ENCODE measurements around the gene NCOA1. TPM values are rescaled to one million over a fixed set of nuclear protein-coding genes. Genes with fewer than 3 reads are reported as not detected.

NCOA1 gene
- total RNA-seq, 1 experiment from 2014 or later = 27.5 TPM

DNA sequence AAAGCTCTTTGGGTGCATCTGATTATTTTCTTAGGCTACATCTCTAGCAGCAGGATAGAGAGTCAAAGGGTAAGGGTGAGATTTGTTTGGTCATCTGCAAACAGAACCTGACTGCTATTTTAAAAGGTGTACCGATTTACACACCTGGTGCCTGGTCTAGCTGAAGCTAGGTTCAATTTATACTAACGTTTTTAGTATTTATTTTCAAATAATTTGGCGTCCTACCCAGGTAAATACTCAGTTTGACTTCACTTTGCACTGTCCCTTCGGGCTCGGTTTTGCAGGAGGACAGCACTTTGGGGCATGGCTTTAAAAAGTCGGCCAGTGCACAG, 301.5 kb downstream of the NCOA1 start:
- Histone ChIP-seq H3K4me1 (ENCODE audit: insufficient read depth, low read length, poor library complexity, severe bottlenecking) (peaks cover 23% of the 10 kb centered on the region), H3K36me3 (ENCODE audit: insufficient read depth, low read length, poor library complexity, severe bottlenecking) (peaks cover 23% of the 10 kb centered on the region), H3K27ac (ENCODE audit: low read depth, low read length, poor library complexity, severe bottlenecking) (peak overlapping the region; percentile 99), H3K9me3 (ENCODE audit: low read depth, low read length, poor library complexity, severe bottlenecking) (no peaks in the 10 kb centered on the region), H3K4me3 (ENCODE audit: low read depth, low read length, poor library complexity, severe bottlenecking) (peak overlapping the region; percentile 92), H3K27me3 (replicated peaks; ENCODE audit: insufficient read depth, low read depth, low read length, poor library complexity) (no peaks in the 10 kb centered on the region)
- ChIA-PET POLR2A (ENCODE audit: low non-redundant PET) (interaction anchor here (0.6 kb wide), 1 partner anchor 69 kb away, joined by 4 read pairs; no protein-coding TSS in a partner anchor), CTCF (no interaction called here)
- no peak for DNase-seq (ENCODE audit: low spot score)
- TF ChIP-seq, protein P1, sequence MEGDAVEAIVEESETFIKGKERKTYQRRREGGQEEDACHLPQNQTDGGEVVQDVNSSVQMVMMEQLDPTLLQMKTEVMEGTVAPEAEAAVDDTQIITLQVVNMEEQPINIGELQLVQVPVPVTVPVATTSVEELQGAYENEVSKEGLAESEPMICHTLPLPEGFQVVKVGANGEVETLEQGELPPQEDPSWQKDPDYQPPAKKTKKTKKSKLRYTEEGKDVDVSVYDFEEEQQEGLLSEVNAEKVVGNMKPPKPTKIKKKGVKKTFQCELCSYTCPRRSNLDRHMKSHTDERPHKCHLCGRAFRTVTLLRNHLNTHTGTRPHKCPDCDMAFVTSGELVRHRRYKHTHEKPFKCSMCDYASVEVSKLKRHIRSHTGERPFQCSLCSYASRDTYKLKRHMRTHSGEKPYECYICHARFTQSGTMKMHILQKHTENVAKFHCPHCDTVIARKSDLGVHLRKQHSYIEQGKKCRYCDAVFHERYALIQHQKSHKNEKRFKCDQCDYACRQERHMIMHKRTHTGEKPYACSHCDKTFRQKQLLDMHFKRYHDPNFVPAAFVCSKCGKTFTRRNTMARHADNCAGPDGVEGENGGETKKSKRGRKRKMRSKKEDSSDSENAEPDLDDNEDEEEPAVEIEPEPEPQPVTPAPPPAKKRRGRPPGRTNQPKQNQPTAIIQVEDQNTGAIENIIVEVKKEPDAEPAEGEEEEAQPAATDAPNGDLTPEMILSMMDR (conservative IDR thresholded peaks at IDR 0.05; ENCODE audit: low read depth, low read length) = no peak
- no peak for TF ChIP-seq EZH2 (IDR thresholded peaks at IDR 0.05; ENCODE audit: borderline replicate concordance, low read depth, low read length, poor library complexity, severe bottlenecking)
- BruUV-seq (replicated peaks) = TSS peak; percentile 86
- intact Hi-C loops (cut with micrococcal nuclease; ENCODE audit: unreplicated experiment) = loop anchor here (2.0 kb wide), 1 partner anchor 302 kb away; the partner anchor contains the start of gene NCOA1

DNA sequence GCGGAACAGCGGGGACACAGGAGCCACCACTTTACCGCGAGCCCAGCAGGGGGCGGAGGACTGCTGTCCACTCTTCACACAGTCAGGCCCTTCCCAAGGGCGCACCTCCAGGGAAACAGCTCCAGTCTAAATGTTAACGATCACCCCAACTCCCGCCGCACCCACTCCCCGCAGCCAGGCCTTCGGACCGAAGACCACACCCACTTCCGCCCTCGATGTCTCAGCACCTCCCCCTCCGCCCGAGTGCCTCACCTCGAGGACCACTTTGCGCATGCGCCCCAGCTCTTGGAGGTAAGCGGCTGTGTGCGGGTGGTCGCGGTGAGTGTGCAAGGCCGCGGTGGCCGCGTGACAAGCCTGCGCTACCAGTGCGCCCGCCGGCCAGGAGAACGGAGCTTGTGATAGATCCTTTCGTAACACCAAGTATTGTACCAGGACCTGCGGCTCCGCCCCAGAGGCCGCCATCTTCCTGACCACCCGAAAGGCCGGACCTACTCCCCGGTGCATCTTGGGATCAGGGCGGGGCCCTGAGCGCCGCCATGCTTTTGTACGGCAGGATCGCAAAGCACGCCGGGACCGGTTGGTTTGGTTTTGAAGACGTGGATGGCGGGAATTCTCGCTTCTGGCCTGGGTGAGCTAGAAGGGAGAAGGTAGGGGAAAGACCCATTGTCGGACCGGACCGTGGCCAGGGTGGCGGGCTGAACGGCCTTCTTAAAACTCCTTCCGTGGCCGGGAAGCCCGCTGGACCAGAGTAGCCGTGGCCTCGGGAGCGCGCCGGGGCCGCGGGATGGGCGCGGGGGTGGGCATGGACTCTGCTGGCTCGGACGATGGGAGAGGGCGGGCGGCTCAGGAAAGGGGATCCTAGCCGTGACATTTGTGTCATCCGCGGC, 302.1 kb downstream of the NCOA1 start, which contains the start of the genes CENPO and PTRHD1:
TSS of gene CENPO (plus strand) at position 552 of the 887 bp plus-strand sequence. CDS start 495 bp downstream, outside the sequence.
TSS of gene PTRHD1 (minus strand) at position 518 of the 887 bp plus-strand sequence. CDS start at position 504, 14 bp downstream.
- peaks cover 23% of the 10 kb centered on the region for H3K4me1 ChIP-seq (ENCODE audit: insufficient read depth, low read length, poor library complexity, severe bottlenecking)
- intact Hi-C loops (cut with micrococcal nuclease; ENCODE audit: unreplicated experiment) = loop anchor here (2.0 kb wide), 1 partner anchor 302 kb away; the partner anchor contains the start of gene NCOA1

DNA sequence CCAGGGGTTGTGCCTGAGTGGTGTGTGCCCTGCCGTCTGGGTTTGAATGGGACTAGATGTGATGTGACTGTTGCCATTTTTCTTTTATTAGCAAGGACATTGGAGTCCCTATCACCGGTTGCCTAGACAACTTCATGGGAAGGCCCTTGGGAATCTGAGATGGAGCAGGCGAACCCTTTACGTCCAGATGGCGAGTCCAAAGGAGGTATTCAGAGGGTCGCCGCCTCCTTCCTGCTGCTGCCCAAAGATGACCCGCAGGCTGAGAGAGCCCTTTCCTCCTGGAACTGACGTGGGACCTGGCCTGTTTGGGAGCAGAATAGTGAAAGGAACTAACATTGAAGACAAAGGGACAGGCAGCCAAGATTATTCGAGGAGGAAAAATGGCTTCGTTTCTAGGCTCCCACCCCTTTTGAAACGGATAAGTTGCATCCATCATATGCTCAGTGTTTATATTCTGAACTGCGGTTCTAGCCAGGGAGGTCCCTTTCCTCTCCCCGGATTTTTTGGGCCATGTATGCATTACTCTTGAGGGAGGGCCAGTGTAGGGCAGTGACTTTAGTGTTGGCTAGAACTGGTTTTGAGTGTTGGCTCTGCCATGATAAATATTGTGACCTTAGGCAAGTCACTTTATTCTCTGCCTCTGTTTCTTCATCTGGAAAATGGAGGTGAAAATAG, 302.8 kb downstream of the NCOA1 start:
- POLR2A ChIA-PET (ENCODE audit: low non-redundant PET) = no interaction called here
- peak overlapping the region; percentile 92 for H3K4me3 ChIP-seq (ENCODE audit: low read depth, low read length, poor library complexity, severe bottlenecking)

More for the DNA sequence above, 302.1 kb downstream of the NCOA1 start, which contains the start of the genes CENPO and PTRHD1:
- DNase-seq (ENCODE audit: low spot score) = peak; percentile 98
- CTCF ChIA-PET = no interaction called here
- no peaks in the 10 kb centered on the region for H3K9me3 ChIP-seq (ENCODE audit: low read depth, low read length, poor library complexity, severe bottlenecking)
- no peaks in the 10 kb centered on the region for H3K27me3 ChIP-seq (replicated peaks; ENCODE audit: insufficient read depth, low read depth, low read length, poor library complexity)
- peak within 1 kb of the TSS; percentile 99 for H3K27ac ChIP-seq (ENCODE audit: low read depth, low read length, poor library complexity, severe bottlenecking)
- TF ChIP-seq, protein P1 (conservative IDR thresholded peaks at IDR 0.05; ENCODE audit: low read depth, low read length) = peak; percentile 38; the same call in 1 of the 2 replicates
- TF ChIP-seq EZH2 (IDR thresholded peaks at IDR 0.05; ENCODE audit: borderline replicate concordance, low read depth, low read length, poor library complexity, severe bottlenecking) = no peak
- H3K4me3 ChIP-seq (ENCODE audit: low read depth, low read length, poor library complexity, severe bottlenecking) = peak within 1 kb of the TSS; percentile 92
- H3K36me3 ChIP-seq (ENCODE audit: insufficient read depth, low read length, poor library complexity, severe bottlenecking) = peaks cover 29% of the 10 kb centered on the region
- POLR2A ChIA-PET (ENCODE audit: low non-redundant PET) = no interaction called here
- no TSS peak for BruUV-seq (replicated peaks)

More for the DNA sequence above, 302.8 kb downstream of the NCOA1 start:
- Histone ChIP-seq H3K27ac (ENCODE audit: low read depth, low read length, poor library complexity, severe bottlenecking) (peak overlapping the region; percentile 99), H3K36me3 (ENCODE audit: insufficient read depth, low read length, poor library complexity, severe bottlenecking) (peaks cover 35% of the 10 kb centered on the region), H3K9me3 (ENCODE audit: low read depth, low read length, poor library complexity, severe bottlenecking) (no peaks in the 10 kb centered on the region), H3K27me3 (replicated peaks; ENCODE audit: insufficient read depth, low read depth, low read length, poor library complexity) (no peaks in the 10 kb centered on the region), H3K4me1 (ENCODE audit: insufficient read depth, low read length, poor library complexity, severe bottlenecking) (peaks cover 23% of the 10 kb centered on the region)
- CTCF ChIA-PET = no interaction called here
- intact Hi-C loops (cut with micrococcal nuclease; ENCODE audit: unreplicated experiment) = loop anchor here (2.0 kb wide), 1 partner anchor 303 kb away; the partner anchor contains the start of gene NCOA1
- TF ChIP-seq, protein P1 (conservative IDR thresholded peaks at IDR 0.05; ENCODE audit: low read depth, low read length) = no peak
- no peak for TF ChIP-seq EZH2 (IDR thresholded peaks at IDR 0.05; ENCODE audit: borderline replicate concordance, low read depth, low read length, poor library complexity, severe bottlenecking)
- BruUV-seq (replicated peaks) = TSS peak; percentile 80
- DNase-seq (ENCODE audit: low spot score) = peak; percentile 55

All from A673 (cell line).